ENCODE measurements around the gene UBE2U. TPM values are rescaled to one million over a fixed set of nuclear protein-coding genes. Genes with fewer than 3 reads are reported as not detected.
A peak's percentile ranks its signal among the peaks of the same experiment; 100 is the strongest.

Gene UBE2U
- total and polyA plus RNA-seq, 2 experiments from 2014 or later, result not detected

GRCh38 chr1:64245495-64245894 lies 42.1 kb downstream of the UBE2U start:
- H3K27me3 ChIP-seq (ENCODE audit: insufficient read depth), result no peaks in the 10 kb centered on the region
- H3K36me3 ChIP-seq (ENCODE audit: insufficient read depth), result no peaks in the 10 kb centered on the region
- peak overlapping the region; percentile 50 for H3K4me2 ChIP-seq
- H3K4me1 Mint-ChIP-seq, result peaks cover 39% of the 10 kb centered on the region
- peak overlapping the region; percentile 72 for H3K27ac Mint-ChIP-seq
- no peaks in the 10 kb centered on the region for H3K9me3 Mint-ChIP-seq
- no peaks in the 10 kb centered on the region for H3F3A ChIP-seq (replicated peaks; ENCODE audit: low read depth)
- no peaks in the 10 kb centered on the region for H3K79me2 ChIP-seq (replicated peaks; ENCODE audit: insufficient read depth)
- H3K27me3 Mint-ChIP-seq (ENCODE audit: insufficient read depth, low read depth, poor library complexity), result peaks cover 2% of the 10 kb centered on the region
- ATAC-seq, result peak; percentile 66
- H3K4me3 Mint-ChIP-seq, result peak overlapping the region; percentile 30; the same call in 2 of the 3 replicates
- H3K4me1 ChIP-seq (ENCODE audit: insufficient read depth), result peaks cover 34% of the 10 kb centered on the region
- no peak overlapping the region for H2AFZ ChIP-seq
- H3K4me3 ChIP-seq, result peak overlapping the region; percentile 29
- DNase-seq (ENCODE audit: low spot score), result peak; percentile 67
- peak overlapping the region; percentile 64 for H3K27ac ChIP-seq (ENCODE audit: low read depth)
- H3K9me2 ChIP-seq (ENCODE audit: insufficient read depth), result no peaks in the 10 kb centered on the region
- TF ChIP-seq POLR2AphosphoS5 (IDR thresholded peaks at IDR 0.05; ENCODE audit: low read depth), result no peak
- TF ChIP-seq ZNF331 (CRISPR knock-in tag; IDR thresholded peaks at IDR 0.05; ENCODE audit: low read depth), result no peak
- no peak for TF ChIP-seq ZNF114 (CRISPR knock-in tag; IDR thresholded peaks at IDR 0.05)
- no peak for TF ChIP-seq STAT1 (IDR thresholded peaks at IDR 0.05; ENCODE audit: unreplicated experiment)
- no peak for TF ChIP-seq EZH2phosphoT487 (IDR thresholded peaks at IDR 0.05; ENCODE audit: unreplicated experiment)
- no peak for TF ChIP-seq CREB1 (CRISPR knock-in tag; IDR thresholded peaks at IDR 0.05; ENCODE audit: low read depth)
- TF ChIP-seq EZH2 (IDR thresholded peaks at IDR 0.05; ENCODE audit: low read depth, unreplicated experiment), result no peak
- TF ChIP-seq NANOG (IDR thresholded peaks at IDR 0.05; ENCODE audit: borderline replicate concordance), result no peak
- no peak for TF ChIP-seq CTCF (conservative IDR thresholded peaks at IDR 0.05; ENCODE audit: low read depth in 2 of 2)
- no peak for TF ChIP-seq REST (IDR thresholded peaks at IDR 0.05; ENCODE audit: unreplicated experiment)
- no peak for TF ChIP-seq ZNF462 (CRISPR knock-in tag; IDR thresholded peaks at IDR 0.05)
- TF ChIP-seq ETS1 (IDR thresholded peaks at IDR 0.05), result no peak
- no peak for TF ChIP-seq JUNB (IDR thresholded peaks at IDR 0.05; ENCODE audit: unreplicated experiment)
- H3K36me3 Mint-ChIP-seq (ENCODE audit: low read depth), result no peaks in the 10 kb centered on the region
- H4K20me1 ChIP-seq (replicated peaks; ENCODE audit: insufficient read depth), result no peaks in the 10 kb centered on the region

All from GM23338 (cell line).